Measurements from ENCODE around the gene LRBA. TPM values are rescaled to one million over a fixed set of nuclear protein-coding genes. Genes with fewer than 3 reads are reported as not detected.

LRBA gene
- total RNA-seq, 1 donor from 2014 or later: 103 TPM

DNA sequence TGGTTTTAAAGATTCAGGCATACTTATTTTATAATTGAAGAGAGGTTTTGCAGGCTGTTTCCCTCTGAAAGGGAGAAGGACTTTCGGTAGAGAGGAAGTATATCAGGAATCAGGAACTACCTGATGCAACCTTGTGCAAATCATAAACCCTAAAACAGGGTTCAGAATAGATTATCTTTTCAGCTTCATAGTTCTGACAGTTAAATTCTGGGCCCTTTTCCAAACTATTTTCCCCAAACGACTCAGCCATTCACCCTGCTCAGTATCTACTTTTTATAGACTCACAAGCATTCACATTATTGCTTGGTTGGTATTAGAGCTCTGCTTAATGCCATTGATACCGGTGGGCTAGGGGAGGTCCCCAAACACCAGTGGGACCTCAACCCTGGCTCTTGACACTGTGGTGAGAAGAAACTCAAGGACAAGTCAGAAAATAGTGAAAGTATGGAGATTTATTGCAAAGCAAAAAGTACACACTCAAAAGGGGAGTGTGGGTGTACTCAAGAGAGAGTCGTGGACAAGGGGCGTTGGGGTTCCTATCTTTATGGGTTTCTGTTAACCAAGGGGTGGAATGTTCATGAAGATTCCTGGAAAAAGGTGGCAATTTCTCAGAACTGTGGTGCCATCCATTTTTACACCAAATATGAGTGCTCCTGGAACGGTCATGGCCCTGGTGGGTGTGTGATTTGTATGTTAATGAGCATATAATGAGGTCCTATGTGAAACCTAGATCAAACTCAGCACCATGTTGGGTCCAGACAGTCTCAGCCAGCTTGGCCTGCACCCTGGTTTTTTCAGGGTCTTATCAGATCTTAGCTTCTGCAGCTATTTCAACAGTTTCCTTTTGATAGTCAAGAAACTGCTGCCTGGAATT is 698.5 kb downstream of the LRBA start:
- H3K36me3 ChIP-seq (ENCODE audit: control insufficient read depth, insufficient read depth, low read length): no peaks in the 10 kb centered on the region
- FAIRE-seq (no peak), DNase-seq (ENCODE audit: low read depth) (no peak)
- TF ChIP-seq, protein P1, sequence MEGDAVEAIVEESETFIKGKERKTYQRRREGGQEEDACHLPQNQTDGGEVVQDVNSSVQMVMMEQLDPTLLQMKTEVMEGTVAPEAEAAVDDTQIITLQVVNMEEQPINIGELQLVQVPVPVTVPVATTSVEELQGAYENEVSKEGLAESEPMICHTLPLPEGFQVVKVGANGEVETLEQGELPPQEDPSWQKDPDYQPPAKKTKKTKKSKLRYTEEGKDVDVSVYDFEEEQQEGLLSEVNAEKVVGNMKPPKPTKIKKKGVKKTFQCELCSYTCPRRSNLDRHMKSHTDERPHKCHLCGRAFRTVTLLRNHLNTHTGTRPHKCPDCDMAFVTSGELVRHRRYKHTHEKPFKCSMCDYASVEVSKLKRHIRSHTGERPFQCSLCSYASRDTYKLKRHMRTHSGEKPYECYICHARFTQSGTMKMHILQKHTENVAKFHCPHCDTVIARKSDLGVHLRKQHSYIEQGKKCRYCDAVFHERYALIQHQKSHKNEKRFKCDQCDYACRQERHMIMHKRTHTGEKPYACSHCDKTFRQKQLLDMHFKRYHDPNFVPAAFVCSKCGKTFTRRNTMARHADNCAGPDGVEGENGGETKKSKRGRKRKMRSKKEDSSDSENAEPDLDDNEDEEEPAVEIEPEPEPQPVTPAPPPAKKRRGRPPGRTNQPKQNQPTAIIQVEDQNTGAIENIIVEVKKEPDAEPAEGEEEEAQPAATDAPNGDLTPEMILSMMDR (IDR thresholded peaks at IDR 0.05; ENCODE audit: insufficient read depth, low read length, severe bottlenecking): no peak
- H3K27me3 ChIP-seq (ENCODE audit: control insufficient read depth, insufficient read depth, low read length): no peaks in the 10 kb centered on the region
- H3K4me3 ChIP-seq (ENCODE audit: low read depth, low read length): no peak overlapping the region

DNA sequence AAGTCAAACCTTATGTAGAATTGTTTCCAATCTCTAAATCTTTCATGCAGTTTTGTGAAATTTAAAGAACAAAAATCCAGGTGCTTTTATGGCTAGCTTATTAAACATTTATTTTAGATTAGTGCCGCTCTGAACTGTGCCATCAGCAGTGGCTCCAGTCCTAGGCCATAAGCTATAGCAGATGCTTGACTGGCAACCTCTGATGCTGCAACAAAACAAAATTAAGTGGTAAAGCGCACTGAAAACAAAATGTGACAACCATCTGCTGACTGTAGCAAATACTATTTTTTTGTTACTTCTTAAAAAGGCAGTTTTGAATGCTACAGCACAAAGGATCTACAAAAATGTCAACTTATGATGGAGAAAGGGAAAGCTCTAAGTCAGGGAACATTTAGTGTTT is 699.4 kb downstream of the LRBA start:
- no peaks in the 10 kb centered on the region for H3K36me3 ChIP-seq (ENCODE audit: control insufficient read depth, insufficient read depth, low read length)
- FAIRE-seq (no peak), DNase-seq (ENCODE audit: low read depth) (no peak)
- no peaks in the 10 kb centered on the region for H3K27me3 ChIP-seq (ENCODE audit: control insufficient read depth, insufficient read depth, low read length)
- no peak overlapping the region for H3K4me3 ChIP-seq (ENCODE audit: low read depth, low read length)
- TF ChIP-seq, protein P1 (IDR thresholded peaks at IDR 0.05; ENCODE audit: insufficient read depth, low read length, severe bottlenecking): no peak

DNA sequence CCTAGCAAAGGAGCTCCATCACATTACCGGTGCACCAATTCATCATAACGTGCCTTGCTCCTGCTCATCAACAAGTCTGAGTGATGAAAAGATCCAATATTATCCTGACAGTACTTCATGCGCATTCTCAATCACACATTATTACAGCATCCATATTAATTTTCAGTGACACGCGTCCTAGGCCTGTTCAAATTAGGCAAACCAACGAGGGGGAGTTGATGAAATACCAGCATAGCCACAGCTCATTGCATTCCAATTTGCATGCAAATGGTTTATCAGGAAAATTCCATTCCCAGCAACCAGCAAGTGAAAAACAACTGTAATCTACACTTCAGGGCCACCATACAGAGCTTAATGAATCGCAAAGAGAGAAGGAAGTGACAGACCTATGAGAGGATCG is 699.9 kb downstream of the LRBA start:
- H3K36me3 ChIP-seq (ENCODE audit: control insufficient read depth, insufficient read depth, low read length): no peaks in the 10 kb centered on the region
- H3K4me3 ChIP-seq (ENCODE audit: low read depth, low read length): no peak overlapping the region
- TF ChIP-seq, protein P1 (IDR thresholded peaks at IDR 0.05; ENCODE audit: insufficient read depth, low read length, severe bottlenecking): no peak
- FAIRE-seq (no peak), DNase-seq (ENCODE audit: low read depth) (no peak)
- no peaks in the 10 kb centered on the region for H3K27me3 ChIP-seq (ENCODE audit: control insufficient read depth, insufficient read depth, low read length)

DNA sequence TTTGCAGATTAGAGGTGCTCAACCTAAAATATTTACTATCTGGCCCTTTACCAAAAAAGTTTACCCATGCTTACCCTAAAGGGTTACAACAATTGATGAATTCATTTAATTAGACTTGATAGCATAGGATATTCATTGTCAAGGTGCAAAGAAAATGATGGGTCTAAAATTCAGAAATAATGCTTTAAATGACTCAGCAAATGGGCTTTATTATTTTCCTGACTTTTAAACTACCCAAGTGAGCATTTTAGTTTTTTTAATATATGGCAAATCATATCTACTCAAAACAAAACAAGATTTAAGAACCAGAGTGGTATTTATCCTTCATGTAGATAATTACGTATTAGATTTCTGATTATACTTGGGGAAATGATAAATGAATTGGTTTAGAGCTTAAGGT is 701.1 kb downstream of the LRBA start:
- H3K4me3 ChIP-seq (ENCODE audit: low read depth, low read length): no peak overlapping the region
- DNase-seq (ENCODE audit: low read depth) (no peak), FAIRE-seq (no peak)
- H3K27me3 ChIP-seq (ENCODE audit: control insufficient read depth, insufficient read depth, low read length): no peaks in the 10 kb centered on the region
- H3K36me3 ChIP-seq (ENCODE audit: control insufficient read depth, insufficient read depth, low read length): no peaks in the 10 kb centered on the region
- TF ChIP-seq, protein P1 (IDR thresholded peaks at IDR 0.05; ENCODE audit: insufficient read depth, low read length, severe bottlenecking): no peak

DNA sequence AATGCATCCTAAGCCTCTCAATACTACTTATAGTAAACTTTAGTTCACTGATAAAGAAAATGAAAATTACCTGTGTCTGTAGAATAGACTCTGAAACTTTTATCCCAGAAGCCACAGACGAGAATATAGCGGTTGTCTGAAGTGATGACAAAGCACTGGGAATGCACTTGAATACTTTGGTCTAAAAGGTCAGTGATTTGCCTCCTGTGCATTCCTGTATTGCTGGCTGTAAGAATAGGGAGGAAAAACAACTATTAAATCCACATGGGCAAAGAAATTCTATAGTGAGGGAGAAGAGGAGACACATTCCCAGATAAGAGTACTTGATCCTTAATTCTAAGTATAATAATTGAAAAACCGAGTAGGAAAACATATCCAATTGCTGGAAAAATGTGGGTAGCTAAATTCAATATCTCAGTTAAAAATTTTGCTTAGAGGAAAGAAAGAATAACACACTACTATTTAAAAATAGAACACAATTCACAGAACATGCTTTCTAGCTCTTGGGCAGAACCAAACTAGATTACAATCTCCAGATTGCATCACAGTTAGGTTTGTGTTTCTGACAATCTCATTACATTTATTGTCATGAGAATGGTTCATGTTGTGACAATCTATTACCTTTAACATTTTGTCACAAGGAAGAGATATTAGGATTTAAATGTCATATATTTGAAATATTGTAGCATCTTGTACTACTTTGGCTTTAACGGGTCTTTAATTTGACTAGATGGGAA is 704.8 kb downstream of the LRBA start:
- DNase-seq (ENCODE audit: low read depth): no peak
- TF ChIP-seq, protein P1 (IDR thresholded peaks at IDR 0.05; ENCODE audit: insufficient read depth, low read length, severe bottlenecking): no peak
- Histone ChIP-seq H3K27me3 (ENCODE audit: control insufficient read depth, insufficient read depth, low read length) (no peaks in the 10 kb centered on the region), H3K36me3 (ENCODE audit: control insufficient read depth, insufficient read depth, low read length) (no peaks in the 10 kb centered on the region), H3K4me3 (ENCODE audit: low read depth, low read length) (no peak overlapping the region)
- no peak for FAIRE-seq

Measured in bronchial epithelial cell (primary cell).